ENCODE data around the gene INTS3. TPM values are rescaled to one million over a fixed set of nuclear protein-coding genes. Genes with fewer than 3 reads are reported as not detected.
"Not testable (repeated sequence)": the region's sequence is repeated elsewhere in the genome, so short reads cannot be mapped to it uniquely, and the experiment has no call there.

The INTS3 gene
- total RNA-seq, 1 experiment from 2014 or later: 34.6 TPM

GRCh38 chr1:153698923-153699714 is 28.7 kb upstream of the INTS3 start:
- DNase-seq (ENCODE audit: low read depth): no peak

- no peak for DNase-seq (ENCODE audit: low read depth)
These were observed 28.1 kb upstream of the INTS3 start for GRCh38 chr1:153699768-153700167.

GRCh38 chr1:153705484-153705883 is 22.4 kb upstream of the INTS3 start:
- DNase-seq (ENCODE audit: low read depth): no peak

GRCh38 chr1:153711026-153711425 is 16.8 kb upstream of the INTS3 start:
- no peak for DNase-seq (ENCODE audit: low read depth)

- not testable (repeated sequence) for DNase-seq (ENCODE audit: low read depth)
These were observed 11.6 kb upstream of the INTS3 start for GRCh38 chr1:153716211-153716610.

GRCh38 chr1:153717330-153717729 is 10.5 kb upstream of the INTS3 start:
- no peak for DNase-seq (ENCODE audit: low read depth)

GRCh38 chr1:153723687-153724086 is 4.2 kb upstream of the INTS3 start:
- DNase-seq (ENCODE audit: low read depth): no peak

GRCh38 chr1:153724634-153725033 is 3.2 kb upstream of the INTS3 start:
- not testable (repeated sequence) for DNase-seq (ENCODE audit: low read depth)

DNA sequence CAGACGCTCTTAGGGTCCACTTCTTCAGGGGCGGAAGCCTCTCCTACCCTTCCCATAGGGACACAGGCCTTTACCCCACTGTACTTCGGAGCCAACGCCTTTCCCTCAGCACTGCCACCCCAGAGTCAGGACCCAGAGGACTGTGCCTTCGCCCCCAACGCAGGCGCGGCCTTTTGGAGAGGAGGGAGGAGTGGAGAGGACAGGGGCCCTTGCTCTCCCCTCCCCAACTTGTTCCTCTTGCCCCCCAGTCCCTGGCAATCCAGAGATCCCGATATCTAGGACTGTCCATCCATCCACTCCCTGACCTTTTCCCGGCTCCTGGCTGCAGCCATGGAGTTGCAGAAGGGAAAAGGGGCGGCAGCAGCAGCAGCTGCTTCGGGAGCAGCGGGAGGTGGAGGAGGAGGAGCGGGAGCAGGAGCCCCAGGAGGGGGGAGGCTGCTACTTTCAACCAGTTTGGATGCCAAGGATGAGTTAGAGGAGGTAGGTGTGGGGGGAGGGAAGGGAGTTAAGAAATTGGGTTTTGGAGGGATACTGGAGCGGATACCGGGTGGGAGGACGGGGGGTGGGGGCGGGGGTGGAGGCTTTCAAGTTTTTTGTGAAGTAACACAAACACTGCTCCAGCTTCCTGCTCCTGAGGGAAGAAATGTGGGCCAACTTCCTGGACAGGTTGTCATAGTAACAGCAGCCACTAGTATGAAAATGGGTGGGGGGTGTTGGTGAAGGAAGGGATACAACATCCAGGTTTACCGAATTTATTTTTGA is 636 bp downstream of the INTS3 start:
- DNase-seq (ENCODE audit: low read depth): peak; percentile 33

DNA sequence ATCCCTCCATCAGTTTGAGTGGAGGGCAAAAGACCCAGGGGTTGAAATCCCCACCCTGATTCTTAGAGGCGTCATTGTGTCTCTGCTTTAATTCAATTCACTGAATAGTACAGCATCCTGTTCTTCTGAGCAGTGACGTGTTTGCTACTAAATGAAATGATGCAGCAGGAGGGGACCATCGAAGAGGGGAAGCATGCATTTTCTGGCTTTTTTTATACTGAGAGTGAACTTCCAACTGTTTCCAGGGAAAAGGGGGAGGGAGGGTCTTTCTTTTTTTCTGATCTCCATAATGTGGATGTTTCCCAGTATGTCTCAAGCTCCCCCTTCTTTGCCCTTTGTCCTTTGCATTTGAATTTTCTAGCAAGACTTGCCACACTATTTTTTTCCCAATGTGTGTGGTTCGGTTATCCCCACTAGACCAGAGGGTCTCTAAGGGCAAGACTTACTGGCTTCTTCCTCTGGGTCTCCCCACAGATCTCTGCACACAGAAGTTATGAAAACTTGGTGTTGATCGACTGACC is 2.7 kb downstream of the INTS3 start:
- no peak for DNase-seq (ENCODE audit: low read depth)

- no peak for DNase-seq (ENCODE audit: low read depth)
These were observed 6.1 kb downstream of the INTS3 start for GRCh38 chr1:153733970-153734369.

DNA sequence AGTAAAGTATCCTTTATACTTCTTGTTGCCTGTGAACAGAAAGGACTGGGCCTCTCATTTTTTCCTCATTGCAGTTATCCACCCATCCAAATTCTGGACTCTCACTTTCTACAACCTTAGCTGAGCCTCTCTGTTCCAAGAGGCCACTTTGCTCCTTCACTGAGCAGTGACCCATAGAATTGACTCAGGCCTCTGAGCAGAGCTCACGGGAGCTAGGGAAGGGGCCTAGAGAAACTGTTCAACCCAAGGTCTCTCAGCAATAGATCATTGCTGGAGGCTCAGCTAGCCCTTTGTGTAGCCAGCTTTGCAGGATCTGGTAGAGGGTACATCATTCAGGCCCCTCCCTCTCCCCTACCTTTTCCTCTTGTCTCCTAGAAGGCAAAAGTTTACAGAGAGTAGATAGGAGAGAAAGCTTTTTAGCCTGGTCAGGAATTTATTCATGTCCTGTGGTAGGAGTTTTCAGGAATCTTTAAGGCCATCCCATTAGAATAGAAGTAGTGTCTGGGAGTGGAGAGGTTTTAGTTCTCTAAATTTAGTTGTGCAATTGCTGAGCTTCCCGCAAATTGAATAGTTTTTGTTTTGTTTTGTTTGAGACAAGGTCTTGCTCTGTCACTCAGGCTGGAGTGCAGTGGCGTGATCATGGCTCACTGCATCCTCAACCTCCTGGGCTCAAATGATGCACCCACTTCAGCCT is 6.7 kb downstream of the INTS3 start:
- DNase-seq (ENCODE audit: low read depth): no peak

- no peak for DNase-seq (ENCODE audit: low read depth)
These were observed 7.2 kb downstream of the INTS3 start for GRCh38 chr1:153735090-153735420.

DNA sequence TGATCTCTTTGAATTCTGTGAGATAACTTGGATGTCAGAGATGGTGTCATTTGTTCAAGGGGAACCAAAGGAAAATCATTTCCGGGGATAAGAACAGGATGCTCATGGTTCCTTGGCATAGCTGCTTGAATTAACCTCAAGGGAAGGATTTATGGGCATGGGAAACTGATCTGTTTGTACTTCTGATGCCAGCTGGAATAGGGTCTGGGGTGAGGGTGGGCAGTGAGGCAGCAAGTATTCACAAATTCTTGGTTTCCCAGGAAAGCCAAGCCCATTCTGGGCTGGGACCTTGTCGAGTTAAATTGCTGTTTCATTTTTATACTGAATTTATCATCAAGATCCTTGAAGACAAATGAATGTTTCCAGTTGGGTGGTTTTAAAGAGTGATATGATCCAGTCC is 14.1 kb downstream of the INTS3 start:
- DNase-seq (ENCODE audit: low read depth): no peak

GRCh38 chr1:153742411-153743142 is 14.7 kb downstream of the INTS3 start:
- no peak for DNase-seq (ENCODE audit: low read depth)

- DNase-seq (ENCODE audit: low read depth): no peak
These were observed 17.6 kb downstream of the INTS3 start for GRCh38 chr1:153745417-153745816.

- DNase-seq (ENCODE audit: low read depth): no peak
These were observed 18.3 kb downstream of the INTS3 start for GRCh38 chr1:153746174-153746573.

GRCh38 chr1:153748903-153749302 is 21.1 kb downstream of the INTS3 start:
- no peak for DNase-seq (ENCODE audit: low read depth)

DNA sequence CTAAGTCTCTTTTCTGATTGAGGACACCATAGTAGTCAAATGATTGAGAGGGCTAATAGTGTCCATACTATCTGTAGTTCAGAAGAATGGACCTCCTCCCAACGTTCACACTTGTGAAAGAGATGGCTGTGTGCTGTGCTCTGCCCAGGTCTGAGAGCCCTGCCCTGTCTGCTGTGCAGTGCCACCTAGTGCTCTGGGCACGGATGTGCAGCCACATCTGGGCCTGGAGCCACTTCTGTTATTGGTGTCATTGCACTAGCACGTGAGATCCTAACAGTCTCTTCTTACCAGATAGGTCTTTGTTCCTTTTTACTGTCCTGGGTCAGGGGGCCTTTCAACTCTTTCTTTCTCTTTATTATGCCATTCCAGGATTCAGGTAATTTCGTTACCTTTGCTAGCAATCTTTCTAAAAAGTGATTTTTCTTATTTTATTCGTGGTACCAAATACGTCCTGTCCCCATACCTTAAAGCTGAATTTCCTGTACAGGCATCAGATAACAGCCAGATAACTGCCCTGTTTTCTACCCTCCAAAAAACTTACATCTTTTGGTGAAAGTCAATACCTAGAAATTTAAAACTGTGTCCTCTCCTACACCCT is 21.7 kb downstream of the INTS3 start:
- peak; percentile 79 for DNase-seq (ENCODE audit: low read depth)

GRCh38 chr1:153750026-153750995 is 22.5 kb downstream of the INTS3 start:
- DNase-seq (ENCODE audit: low read depth): no peak

Data from Daoy (cell line).